Suprapubic skin (tissue), 4 donors: ENCODE measurements around the gene CDC42BPA. TPM values are rescaled to one million over a fixed set of nuclear protein-coding genes. Genes with fewer than 3 reads are reported as not detected.
"Not testable (repeated sequence)": the region's sequence is repeated elsewhere in the genome, so short reads cannot be mapped to it uniquely, and the experiment has no call there.

Experiments used
- DNase-seq, 2 donors: peaks; one replicate each; pipeline ENCODE4 v3.0.0-alpha.2; 2019; ENCODE audit warnings: low spot score in 2 of 2
- H3K27ac ChIP-seq: fragments of 200-600 bp; sonication (generic); one replicate; pipeline ENCODE4 v1.5.1; 2019
- H3K27me3 ChIP-seq: fragments of 200-600 bp; sonication (generic); one replicate; pipeline ENCODE4 v1.5.1; 2019
- H3K36me3 ChIP-seq: fragments of 200-600 bp; sonication (generic); one replicate; pipeline ENCODE4 v1.5.1; 2019
- H3K4me1 ChIP-seq: fragments of 200-600 bp; sonication (generic); one replicate; pipeline ENCODE4 v1.5.1; 2019
- H3K4me3 ChIP-seq: fragments of 200-600 bp; sonication (generic); one replicate; pipeline ENCODE4 v1.5.1; 2019; ENCODE audit warnings: mild to moderate bottlenecking
- H3K9me3 ChIP-seq: fragments of 200-600 bp; sonication (generic); one replicate; pipeline ENCODE4 v1.5.1; 2019
- CTCF ChIP-seq, 2 donors: fragments of 200-600 bp in 1 of 2; fragments of 450-650 bp in 1 of 2; sonication (generic) in 1 of 2; IDR thresholded peaks; one replicate each; pipeline ENCODE4 v1.5.1; 2016 to 2019; ENCODE audit warnings: antibody characterized with exemption in 2 of 2, mild to moderate bottlenecking in 1 of 2, moderate library complexity in 1 of 2
- EP300 ChIP-seq: sonication (generic); formaldehyde crosslinking; IDR thresholded peaks from one replicate; pipeline ENCODE4 v1.6.1; 2017; ENCODE audit warnings: antibody characterized with exemption
- POLR2A ChIP-seq, 2 donors: fragments of 450-650 bp; IDR thresholded peaks; one replicate each; pipeline ENCODE4 v1.6.1; 2017; ENCODE audit warnings: antibody characterized with exemption in 2 of 2, mild to moderate bottlenecking in 2 of 2, moderate library complexity in 2 of 2
- POLR2AphosphoS5 ChIP-seq, 3 donors: sonication (generic); formaldehyde crosslinking; IDR thresholded peaks; one replicate each; pipeline ENCODE4 v1.6.1; 2017; ENCODE audit warnings: antibody characterized with exemption in 3 of 3
- WGBS: methylation state at CpG from one replicate; pipeline ENCODE4 v1.1.5; 2018; 5-methylcytosine and 5-hydroxymethylcytosine counted together
- total RNA-seq, 4 donors: library from RNA; depleted of rRNA; stranded (reverse); fragments of >200 nt; gene quantifications; one replicate each; pipeline ENCODE4 v1.1.0, GENCODE V29; 2016

Gene CDC42BPA
- total RNA-seq, 4 donors from 2014 or later = 12.2 to 54.6 (median 14.9) TPM

GRCh38 chr1:227242811-227243682 lies 75.2 kb downstream of the CDC42BPA start:
- Histone ChIP-seq H3K4me3 (no peak overlapping the region), H3K27me3 (no peaks in the 10 kb centered on the region), H3K9me3 (no peaks in the 10 kb centered on the region), H3K4me1 (no peaks in the 10 kb centered on the region), H3K36me3 (no peaks in the 10 kb centered on the region), H3K27ac (no peak overlapping the region)
- TF ChIP-seq POLR2AphosphoS5 (IDR thresholded peaks at IDR 0.05) (no peak), CTCF (IDR thresholded peaks at IDR 0.05) (no peak), POLR2A (IDR thresholded peaks at IDR 0.05) (no peak), EP300 (no peak)
- WGBS = 95% methylated on average over 2 of the region's 2 CpGs
- no peak for DNase-seq

GRCh38 chr1:227240983-227241382 lies 77.3 kb downstream of the CDC42BPA start:
- Histone ChIP-seq H3K9me3 (no peaks in the 10 kb centered on the region), H3K4me1 (no peaks in the 10 kb centered on the region), H3K36me3 (no peaks in the 10 kb centered on the region), H3K27ac (no peak overlapping the region), H3K4me3 (no peak overlapping the region), H3K27me3 (no peaks in the 10 kb centered on the region)
- no peak for TF ChIP-seq CTCF (IDR thresholded peaks at IDR 0.05)
- no peak for TF ChIP-seq EP300
- TF ChIP-seq POLR2A (IDR thresholded peaks at IDR 0.05) = no peak
- TF ChIP-seq POLR2AphosphoS5 (IDR thresholded peaks at IDR 0.05) = no peak
- DNase-seq = no peak

GRCh38 chr1:227234998-227235405 lies 83.3 kb downstream of the CDC42BPA start:
- no peaks in the 10 kb centered on the region for H3K4me1 ChIP-seq
- H3K27me3 ChIP-seq = no peaks in the 10 kb centered on the region
- TF ChIP-seq CTCF (IDR thresholded peaks at IDR 0.05) (no peak), POLR2A (IDR thresholded peaks at IDR 0.05) (no peak), POLR2AphosphoS5 (IDR thresholded peaks at IDR 0.05) (no peak), EP300 (no peak)
- H3K9me3 ChIP-seq = no peaks in the 10 kb centered on the region
- no peak for DNase-seq
- H3K27ac ChIP-seq = no peak overlapping the region
- no peak overlapping the region for H3K4me3 ChIP-seq
- 87% methylated on average over 1 of the region's 1 CpG for WGBS
- H3K36me3 ChIP-seq = no peaks in the 10 kb centered on the region

- WGBS = 90% methylated on average over 7 of the region's 7 CpGs
- DNase-seq, H3K4me1 ChIP-seq, H3K9me3 ChIP-seq, H3K36me3 ChIP-seq, H3K27ac ChIP-seq, H3K27me3 ChIP-seq, H3K4me3 ChIP-seq: not testable (repeated sequence)
Observed at GRCh38 chr1:227231128-227231527, 87.2 kb downstream of the CDC42BPA start.

GRCh38 chr1:227228201-227228600 lies 90.1 kb downstream of the CDC42BPA start:
- TF ChIP-seq POLR2A (IDR thresholded peaks at IDR 0.05) (no peak), CTCF (IDR thresholded peaks at IDR 0.05) (no peak), EP300 (no peak), POLR2AphosphoS5 (IDR thresholded peaks at IDR 0.05) (no peak)
- H3K27me3 ChIP-seq = no peaks in the 10 kb centered on the region
- no peak for DNase-seq
- no peaks in the 10 kb centered on the region for H3K36me3 ChIP-seq
- 88% methylated on average over 3 of the region's 3 CpGs for WGBS
- no peak overlapping the region for H3K27ac ChIP-seq
- no peak overlapping the region for H3K4me3 ChIP-seq
- H3K9me3 ChIP-seq = no peaks in the 10 kb centered on the region
- no peaks in the 10 kb centered on the region for H3K4me1 ChIP-seq

- WGBS = 84% methylated on average over 2 of the region's 2 CpGs
- Histone ChIP-seq H3K27me3 (no peaks in the 10 kb centered on the region), H3K4me1 (no peaks in the 10 kb centered on the region), H3K36me3 (no peaks in the 10 kb centered on the region), H3K9me3 (no peaks in the 10 kb centered on the region), H3K27ac (no peak overlapping the region), H3K4me3 (no peak overlapping the region)
- no peak for DNase-seq
- TF ChIP-seq CTCF (IDR thresholded peaks at IDR 0.05) = no peak
- TF ChIP-seq POLR2A (IDR thresholded peaks at IDR 0.05) = no peak
- TF ChIP-seq POLR2AphosphoS5 (IDR thresholded peaks at IDR 0.05) = no peak
- TF ChIP-seq EP300 = no peak
Observed at GRCh38 chr1:227227761-227228160, 90.5 kb downstream of the CDC42BPA start.
